ENCODE measurements around the gene BBS12.

BBS12 gene

GRCh38 chr4:122715221-122715620 is 17.3 kb upstream of the BBS12 start:
- H3K36me3 ChIP-seq (ENCODE audit: control insufficient read depth, insufficient read depth, low read length) = no peaks in the 10 kb centered on the region
- no peaks in the 10 kb centered on the region for H3K27me3 ChIP-seq (ENCODE audit: control insufficient read depth, insufficient read depth, low read length)
- H3K9ac ChIP-seq (ENCODE audit: low read depth, low read length) = no peak overlapping the region
- no peak overlapping the region for H3K27ac ChIP-seq (ENCODE audit: low read depth, low read length)
- peaks cover 5% of the 10 kb centered on the region; the same call in 1 of the 2 replicates for H3K4me1 ChIP-seq (ENCODE audit: control insufficient read depth, insufficient read depth, low read length)
- no peaks in the 10 kb centered on the region for H3K9me3 ChIP-seq (ENCODE audit: control insufficient read depth, insufficient read depth, low read length)
- no peak overlapping the region for H3K4me3 ChIP-seq (ENCODE audit: low read depth, low read length)

- H3K4me3 ChIP-seq (ENCODE audit: low read depth, low read length) = no peak overlapping the region
- H3K36me3 ChIP-seq (ENCODE audit: control insufficient read depth, insufficient read depth, low read length) = no peaks in the 10 kb centered on the region
- H3K27ac ChIP-seq (ENCODE audit: low read depth, low read length) = no peak overlapping the region
- H3K9ac ChIP-seq (ENCODE audit: low read depth, low read length) = no peak overlapping the region
- no peaks in the 10 kb centered on the region for H3K4me1 ChIP-seq (ENCODE audit: control insufficient read depth, insufficient read depth, low read length)
- no peaks in the 10 kb centered on the region for H3K27me3 ChIP-seq (ENCODE audit: control insufficient read depth, insufficient read depth, low read length)
- H3K9me3 ChIP-seq (ENCODE audit: control insufficient read depth, insufficient read depth, low read length) = no peaks in the 10 kb centered on the region
These were observed 15.6 kb upstream of the BBS12 start for GRCh38 chr4:122716825-122717448.

GRCh38 chr4:122718281-122718680 is 14.2 kb upstream of the BBS12 start:
- H3K27me3 ChIP-seq (ENCODE audit: control insufficient read depth, insufficient read depth, low read length) = no peaks in the 10 kb centered on the region
- H3K4me3 ChIP-seq (ENCODE audit: low read depth, low read length) = no peak overlapping the region
- no peaks in the 10 kb centered on the region for H3K9me3 ChIP-seq (ENCODE audit: control insufficient read depth, insufficient read depth, low read length)
- no peak overlapping the region for H3K27ac ChIP-seq (ENCODE audit: low read depth, low read length)
- no peaks in the 10 kb centered on the region for H3K36me3 ChIP-seq (ENCODE audit: control insufficient read depth, insufficient read depth, low read length)
- no peaks in the 10 kb centered on the region for H3K4me1 ChIP-seq (ENCODE audit: control insufficient read depth, insufficient read depth, low read length)
- H3K9ac ChIP-seq (ENCODE audit: low read depth, low read length) = no peak overlapping the region

- H3K4me3 ChIP-seq (ENCODE audit: low read depth, low read length) = no peak overlapping the region
- no peaks in the 10 kb centered on the region for H3K9me3 ChIP-seq (ENCODE audit: control insufficient read depth, insufficient read depth, low read length)
- no peaks in the 10 kb centered on the region for H3K36me3 ChIP-seq (ENCODE audit: control insufficient read depth, insufficient read depth, low read length)
- no peaks in the 10 kb centered on the region for H3K27me3 ChIP-seq (ENCODE audit: control insufficient read depth, insufficient read depth, low read length)
- no peaks in the 10 kb centered on the region for H3K4me1 ChIP-seq (ENCODE audit: control insufficient read depth, insufficient read depth, low read length)
- H3K9ac ChIP-seq (ENCODE audit: low read depth, low read length) = no peak overlapping the region
- no peak overlapping the region for H3K27ac ChIP-seq (ENCODE audit: low read depth, low read length)
These were observed 10.2 kb upstream of the BBS12 start for GRCh38 chr4:122722256-122722655.

GRCh38 chr4:122728856-122729255 is 3.6 kb upstream of the BBS12 start:
- Histone ChIP-seq H3K4me3 (ENCODE audit: low read depth, low read length) (no peak overlapping the region), H3K9ac (ENCODE audit: low read depth, low read length) (no peak overlapping the region), H3K27me3 (ENCODE audit: control insufficient read depth, insufficient read depth, low read length) (no peaks in the 10 kb centered on the region), H3K9me3 (ENCODE audit: control insufficient read depth, insufficient read depth, low read length) (no peaks in the 10 kb centered on the region), H3K27ac (ENCODE audit: low read depth, low read length) (no peak overlapping the region), H3K4me1 (ENCODE audit: control insufficient read depth, insufficient read depth, low read length) (peaks cover 11% of the 10 kb centered on the region), H3K36me3 (ENCODE audit: control insufficient read depth, insufficient read depth, low read length) (no peaks in the 10 kb centered on the region)

GRCh38 chr4:122731676-122732075 is 828 bp upstream of the BBS12 start:
- Histone ChIP-seq H3K9me3 (ENCODE audit: control insufficient read depth, insufficient read depth, low read length) (no peaks in the 10 kb centered on the region), H3K4me1 (ENCODE audit: control insufficient read depth, insufficient read depth, low read length) (peaks cover 13% of the 10 kb centered on the region), H3K27me3 (ENCODE audit: control insufficient read depth, insufficient read depth, low read length) (no peaks in the 10 kb centered on the region), H3K27ac (ENCODE audit: low read depth, low read length) (peak overlapping the region; percentile 21), H3K36me3 (ENCODE audit: control insufficient read depth, insufficient read depth, low read length) (no peaks in the 10 kb centered on the region), H3K4me3 (ENCODE audit: low read depth, low read length) (peak overlapping the region; percentile 48), H3K9ac (ENCODE audit: low read depth, low read length) (no peak overlapping the region)

- Histone ChIP-seq H3K27ac (ENCODE audit: low read depth, low read length) (no peak overlapping the region), H3K9ac (ENCODE audit: low read depth, low read length) (no peak overlapping the region), H3K9me3 (ENCODE audit: control insufficient read depth, insufficient read depth, low read length) (0 out of 2 replicates have a peak, but pooled peaks cover 6% of the 10 kb centered on the region), H3K4me3 (ENCODE audit: low read depth, low read length) (peak overlapping the region; percentile 85; the same call in 1 of the 2 replicates), H3K4me1 (ENCODE audit: control insufficient read depth, insufficient read depth, low read length) (peaks cover 13% of the 10 kb centered on the region), H3K27me3 (ENCODE audit: control insufficient read depth, insufficient read depth, low read length) (no peaks in the 10 kb centered on the region), H3K36me3 (ENCODE audit: control insufficient read depth, insufficient read depth, low read length) (no peaks in the 10 kb centered on the region)
These were observed 1.2 kb downstream of the BBS12 start for GRCh38 chr4:122733787-122734120.

GRCh38 chr4:122739174-122739573 is 6.7 kb downstream of the BBS12 start:
- H3K27me3 ChIP-seq (ENCODE audit: control insufficient read depth, insufficient read depth, low read length) = no peaks in the 10 kb centered on the region
- H3K9ac ChIP-seq (ENCODE audit: low read depth, low read length) = no peak overlapping the region
- 0 out of 2 replicates have a peak, but pooled peaks cover 4% of the 10 kb centered on the region for H3K36me3 ChIP-seq (ENCODE audit: control insufficient read depth, insufficient read depth, low read length)
- H3K9me3 ChIP-seq (ENCODE audit: control insufficient read depth, insufficient read depth, low read length) = 0 out of 2 replicates have a peak, but pooled peaks cover 6% of the 10 kb centered on the region
- no peak overlapping the region for H3K27ac ChIP-seq (ENCODE audit: low read depth, low read length)
- H3K4me1 ChIP-seq (ENCODE audit: control insufficient read depth, insufficient read depth, low read length) = no peaks in the 10 kb centered on the region
- H3K4me3 ChIP-seq (ENCODE audit: low read depth, low read length) = no peak overlapping the region

- Histone ChIP-seq H3K9ac (ENCODE audit: low read depth, low read length) (no peak overlapping the region), H3K9me3 (ENCODE audit: control insufficient read depth, insufficient read depth, low read length) (no peaks in the 10 kb centered on the region), H3K4me1 (ENCODE audit: control insufficient read depth, insufficient read depth, low read length) (peaks cover 7% of the 10 kb centered on the region), H3K36me3 (ENCODE audit: control insufficient read depth, insufficient read depth, low read length) (0 out of 2 replicates have a peak, but pooled peaks cover 4% of the 10 kb centered on the region), H3K27me3 (ENCODE audit: control insufficient read depth, insufficient read depth, low read length) (no peaks in the 10 kb centered on the region), H3K4me3 (ENCODE audit: low read depth, low read length) (no peak overlapping the region), H3K27ac (ENCODE audit: low read depth, low read length) (no peak overlapping the region)
These were observed 10.7 kb downstream of the BBS12 start for GRCh38 chr4:122742933-122743829.

- Histone ChIP-seq H3K9ac (ENCODE audit: low read depth, low read length) (no peak overlapping the region), H3K36me3 (ENCODE audit: control insufficient read depth, insufficient read depth, low read length) (0 out of 2 replicates have a peak, but pooled peaks cover 4% of the 10 kb centered on the region), H3K27me3 (ENCODE audit: control insufficient read depth, insufficient read depth, low read length) (no peaks in the 10 kb centered on the region), H3K4me3 (ENCODE audit: low read depth, low read length) (no peak overlapping the region), H3K4me1 (ENCODE audit: control insufficient read depth, insufficient read depth, low read length) (peaks cover 7% of the 10 kb centered on the region), H3K27ac (ENCODE audit: low read depth, low read length) (no peak overlapping the region), H3K9me3 (ENCODE audit: control insufficient read depth, insufficient read depth, low read length) (no peaks in the 10 kb centered on the region)
These were observed 11.7 kb downstream of the BBS12 start for GRCh38 chr4:122744229-122744628.

- Histone ChIP-seq H3K9ac (ENCODE audit: low read depth, low read length) (no peak overlapping the region), H3K4me3 (ENCODE audit: low read depth, low read length) (no peak overlapping the region), H3K9me3 (ENCODE audit: control insufficient read depth, insufficient read depth, low read length) (no peaks in the 10 kb centered on the region), H3K27ac (ENCODE audit: low read depth, low read length) (no peak overlapping the region), H3K36me3 (ENCODE audit: control insufficient read depth, insufficient read depth, low read length) (0 out of 2 replicates have a peak, but pooled peaks cover 4% of the 10 kb centered on the region), H3K27me3 (ENCODE audit: control insufficient read depth, insufficient read depth, low read length) (no peaks in the 10 kb centered on the region), H3K4me1 (ENCODE audit: control insufficient read depth, insufficient read depth, low read length) (peaks cover 7% of the 10 kb centered on the region)
These were observed 14.0 kb downstream of the BBS12 start for GRCh38 chr4:122746485-122746965.

All from HUES48 (cell line).